Panc1 (cell line): ENCODE results near the gene ALOX12. TPM values are rescaled to one million over a fixed set of nuclear protein-coding genes. Genes with fewer than 3 reads are reported as not detected.

Experiments
- ATAC-seq: fragments of 200-7000 bp; cut with Tn5 transposase; 2 replicates; pipeline ENCODE4 v1.9.1; 2020; ENCODE audit warnings: mild to moderate bottlenecking, moderate library complexity
- BruUV-seq: library from RNA; stranded (reverse); fragments of 400-500 nt; replicated peaks from 2 replicates; lab custom pipeline; 2021; lab: Mats Ljungman, UMichigan
- CTCF ChIA-PET: fragments of 300-600 bp; sonication (Branson Sonifier 250); formaldehyde crosslinking; loops from one replicate; lab custom pipeline; 2022; ENCODE audit warnings: antibody characterized with exemption; lab: Charles Lee
- POLR2A ChIA-PET: fragments of 300-600 bp; sonication (Branson Sonifier 250); formaldehyde crosslinking; loops from one replicate; lab custom pipeline; 2022; ENCODE audit warnings: antibody characterized with exemption; lab: Charles Lee
- DNase-seq: peaks from one replicate; pipeline ENCODE4 v3.0.0-alpha.2; 2010; ENCODE audit warnings: low read depth, low spot score
- H3K27ac ChIP-seq: 2 replicates; pipeline ENCODE4 v1.5.1; 2011; ENCODE audit warnings: mild to moderate bottlenecking, low read length, inconsistent platforms
- H3K27me3 ChIP-seq: fragments of 200-500 bp; sonication (Bioruptor generic); 2 replicates; pipeline ENCODE4 v1.6.0; 2014; ENCODE audit warnings: low read length, inconsistent platforms; ENCODE audit not compliant: control insufficient read depth, insufficient read depth
- H3K36me3 ChIP-seq: fragments of 200-500 bp; sonication (Bioruptor generic); 2 replicates; pipeline ENCODE4 v1.5.1; 2014; ENCODE audit warnings: inconsistent platforms, mild to moderate bottlenecking, low read length, moderate library complexity; ENCODE audit not compliant: control insufficient read depth, insufficient read depth
- H3K4me1 ChIP-seq: 2 replicates; pipeline ENCODE4 v1.5.1; 2011; ENCODE audit warnings: inconsistent platforms, mild to moderate bottlenecking, low read length, moderate library complexity; ENCODE audit not compliant: control insufficient read depth, insufficient read depth
- H3K4me3 ChIP-seq, 2 experiments: 2 replicates each; pipeline ENCODE4 v1.5.1; 2011 to 2012; ENCODE audit warnings: low read depth in 2 of 2, low read length in 2 of 2, mild to moderate bottlenecking in 2 of 2, inconsistent platforms in 1 of 2, moderate library complexity in 1 of 2
- H3K9me3 ChIP-seq: fragments of 200-500 bp; sonication (Bioruptor generic); 2 replicates; pipeline ENCODE4 v1.5.1; 2014; ENCODE audit warnings: low read depth, mild to moderate bottlenecking, inconsistent platforms, low read length, moderate library complexity; ENCODE audit not compliant: control insufficient read depth, insufficient read depth
- CTCF ChIP-seq: fragments of 450-650 bp; IDR thresholded peaks from 2 replicates; pipeline ENCODE4 v1.5.1; 2017; ENCODE audit warnings: mild to moderate bottlenecking
- POLR2AphosphoS5 ChIP-seq: IDR thresholded peaks from 2 replicates; pipeline ENCODE4 v1.6.1; 2012; ENCODE audit warnings: mild to moderate bottlenecking, low read depth, low read length, moderate library complexity
- REST ChIP-seq, 2 experiments: IDR thresholded peaks; 2 replicates each; pipeline ENCODE4 v1.6.1; 2011 to 2012; ENCODE audit warnings: low read depth in 2 of 2, control low read depth in 1 of 2, low read length in 1 of 2, mild to moderate bottlenecking in 1 of 2, moderate library complexity in 1 of 2; ENCODE audit not compliant: insufficient read depth in 1 of 2
- SIN3A ChIP-seq: IDR thresholded peaks from 2 replicates; pipeline ENCODE4 v1.6.1; 2012; ENCODE audit warnings: low read depth, mild to moderate bottlenecking, low read length, moderate library complexity, borderline replicate concordance; ENCODE audit not compliant: insufficient read depth
- TCF7L2 ChIP-seq: IDR thresholded peaks from 2 replicates; pipeline ENCODE4 v1.6.1; 2011; ENCODE audit warnings: mild to moderate bottlenecking, low read depth, low read length, inconsistent platforms
- in situ Hi-C: cut with HindIII; loops from 2 replicates; pipeline ENCODE4 v1.10.0; 2016; ENCODE audit warnings: low sequenced_read_pairs, low pct_unique_long_range_greater_than_20kb
- intact Hi-C: fragments of 100-400 bp; cut with micrococcal nuclease; formaldehyde crosslinking; loops from one replicate; pipeline ENCODE4 v1.10.0; 2022; ENCODE audit not compliant: unreplicated experiment
- total RNA-seq: library from RNA; stranded (reverse); gene quantifications from one replicate; pipeline ENCODE4 v1.2.1, GENCODE V29; 2021; ENCODE audit not compliant: unreplicated experiment

ALOX12 gene
- total RNA-seq, 1 experiment from 2014 or later: not detected

- POLR2A ChIA-PET: no interaction called here
- CTCF ChIA-PET: no interaction called here
These were observed 10.6 kb upstream of the ALOX12 start for GRCh38 chr17:6985266-6985665.

GRCh38 chr17:6986676-6987075, 9.2 kb upstream of the ALOX12 start:
- CTCF ChIA-PET: no interaction called here
- DNase-seq: no peak
- intact Hi-C loops: no loop called here
- BruUV-seq: no TSS peak
- H3K27ac ChIP-seq: no peak overlapping the region
- H3K36me3 ChIP-seq: no peaks in the 10 kb centered on the region
- H3K4me3 ChIP-seq: no peak overlapping the region
- no peaks in the 10 kb centered on the region for H3K9me3 ChIP-seq
- ATAC-seq: no peak
- POLR2A ChIA-PET: no interaction called here
- in situ Hi-C loops: no loop called here
- TF ChIP-seq POLR2AphosphoS5: no peak
- TF ChIP-seq SIN3A: no peak
- TF ChIP-seq TCF7L2: no peak
- no peak for TF ChIP-seq CTCF
- no peaks in the 10 kb centered on the region for H3K27me3 ChIP-seq
- H3K4me1 ChIP-seq: no peaks in the 10 kb centered on the region

More at GRCh38 chr17:6985266-6985665, 10.6 kb upstream of the ALOX12 start:
- TF ChIP-seq POLR2AphosphoS5 (no peak), TCF7L2 (no peak), CTCF (no peak), REST (IDR thresholded peaks at IDR 0.05; ENCODE audit: insufficient read depth in 1 of 2, low read depth in 2 of 2, low read length in 1 of 2) (no peak), SIN3A (no peak)
- intact Hi-C loops: no loop called here
- no peaks in the 10 kb centered on the region for H3K27me3 ChIP-seq
- in situ Hi-C loops: no loop called here
- H3K4me3 ChIP-seq: no peak overlapping the region
- ATAC-seq (no peak), DNase-seq (no peak)
- no peaks in the 10 kb centered on the region for H3K36me3 ChIP-seq
- H3K4me1 ChIP-seq: no peaks in the 10 kb centered on the region
- H3K27ac ChIP-seq: no peak overlapping the region
- no TSS peak for BruUV-seq
- H3K9me3 ChIP-seq: no peaks in the 10 kb centered on the region
